GM21367 (cell line): ENCODE data around the gene NYAP1.
A peak's percentile ranks its signal among the peaks of the same experiment; 100 is the strongest.
"Not testable (repeated sequence)": the region's sequence is repeated elsewhere in the genome, so short reads cannot be mapped to it uniquely, and the experiment has no call there.

Experiments
- ATAC-seq: cut with Tn5 transposase; IDR thresholded peaks from one replicate; pipeline ENCODE4 v1.9.1; 2021; ENCODE audit not compliant: unreplicated experiment

The NYAP1 gene

DNA sequence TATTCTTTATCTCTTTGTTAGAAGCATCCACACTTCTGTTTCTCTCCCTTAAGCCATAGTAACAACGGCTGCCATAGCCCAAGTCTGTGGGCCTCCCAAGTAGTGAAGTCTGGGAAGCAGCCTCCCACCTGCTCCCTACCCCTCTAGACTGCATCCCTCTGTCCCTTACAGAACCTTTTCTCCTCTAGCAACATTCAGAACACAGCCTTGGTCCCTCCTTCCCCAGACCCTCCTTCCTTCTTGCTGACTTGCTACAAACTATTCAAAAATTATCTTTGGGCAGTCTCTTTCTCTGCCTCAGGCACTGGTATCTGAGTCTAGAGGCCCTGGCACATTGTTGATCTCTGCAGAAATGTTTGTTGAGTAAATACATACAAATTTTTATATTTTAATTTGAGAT is 2.3 kb upstream of the NYAP1 start:
- ATAC-seq = no peak

DNA sequence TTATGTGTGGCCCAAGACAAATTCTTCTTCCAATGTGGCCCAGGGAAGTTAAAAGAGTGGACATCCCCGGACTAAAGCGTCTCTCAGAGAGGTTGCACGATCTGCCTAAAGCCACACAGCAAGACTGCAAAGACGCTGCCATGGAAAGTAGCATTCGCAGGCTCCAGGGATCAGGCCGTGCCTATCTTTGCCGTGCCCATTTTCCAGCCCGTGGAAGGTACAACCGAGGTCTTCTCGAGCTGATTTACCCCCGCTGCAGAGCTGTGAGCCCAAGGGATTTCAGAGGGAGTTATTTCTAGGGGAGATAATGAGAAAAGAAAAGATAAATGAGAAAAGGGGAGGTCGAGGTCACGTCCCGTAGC is 1.0 kb upstream of the NYAP1 start:
- ATAC-seq = no peak

DNA sequence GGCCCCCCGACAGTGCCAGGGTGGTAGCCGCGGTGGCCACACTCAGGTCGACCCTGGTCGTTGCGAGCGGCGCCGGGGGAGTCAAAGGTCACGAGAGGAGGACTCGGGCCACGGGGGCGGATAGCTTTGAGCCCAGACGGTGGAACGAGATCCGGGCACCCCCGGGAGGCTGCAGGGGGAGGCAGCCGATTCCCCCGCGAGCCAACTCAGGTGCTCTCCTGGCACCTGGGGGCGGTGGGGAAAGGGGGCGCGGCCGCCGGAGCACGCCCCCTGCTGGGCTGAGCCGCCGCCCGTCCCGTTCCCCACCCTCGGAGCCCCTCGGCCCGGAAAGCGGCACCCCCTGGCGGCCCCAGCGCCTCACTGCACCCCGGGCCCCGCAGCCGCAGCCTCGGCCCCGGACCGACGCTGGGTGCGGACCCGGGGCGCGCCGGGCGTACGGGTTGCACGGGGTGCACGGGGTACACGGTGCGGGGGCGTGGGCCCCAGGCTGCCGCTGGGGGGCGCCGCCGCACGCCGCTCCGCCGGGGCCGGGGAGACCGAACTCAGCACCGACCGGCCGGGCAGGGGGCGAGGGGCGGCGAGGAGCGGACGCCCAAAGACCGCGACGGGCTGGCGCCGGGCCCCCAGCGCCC is 521 bp upstream of the NYAP1 start:
- ATAC-seq = peak; percentile 39

DNA sequence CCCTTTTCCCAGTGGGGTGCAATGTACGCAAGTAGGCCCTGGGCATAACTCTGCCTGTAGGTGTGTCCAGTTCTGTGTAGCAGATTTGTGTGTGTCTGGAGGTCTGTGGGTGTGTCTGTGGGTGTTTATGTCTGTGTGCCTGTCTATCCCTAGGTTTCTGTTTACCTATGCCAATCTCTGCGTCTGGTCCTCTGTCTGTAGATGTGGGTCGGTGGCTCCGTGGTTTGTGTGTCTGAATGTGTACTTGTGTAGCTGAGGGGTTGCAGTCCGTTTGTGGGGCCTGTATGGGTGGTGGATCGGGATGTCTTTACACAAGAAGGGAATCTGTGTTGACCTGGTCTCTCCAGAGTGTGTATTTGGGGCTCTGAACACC is 932 bp downstream of the NYAP1 start:
- no peak for ATAC-seq

DNA sequence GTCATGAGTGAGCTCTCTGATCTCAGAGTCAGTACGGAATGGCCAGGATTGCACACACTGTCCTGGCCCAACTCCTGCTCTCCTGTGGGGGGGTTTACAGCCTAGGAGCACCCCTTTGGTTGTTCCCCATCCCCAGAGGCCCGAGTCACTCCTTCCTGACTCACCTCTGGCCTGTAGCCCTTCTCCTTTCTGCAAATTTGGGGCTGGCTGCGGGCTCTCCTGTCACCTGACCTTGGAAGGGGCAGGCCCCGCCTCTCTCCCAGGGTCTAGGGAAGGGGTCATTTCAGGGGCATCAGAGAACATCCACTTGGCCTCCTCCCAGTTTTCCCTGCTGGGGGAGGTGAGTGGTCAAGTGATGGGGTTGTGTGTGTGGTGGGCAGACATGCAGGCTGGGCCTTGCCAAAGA is 1.7 kb downstream of the NYAP1 start:
- no peak for ATAC-seq

DNA sequence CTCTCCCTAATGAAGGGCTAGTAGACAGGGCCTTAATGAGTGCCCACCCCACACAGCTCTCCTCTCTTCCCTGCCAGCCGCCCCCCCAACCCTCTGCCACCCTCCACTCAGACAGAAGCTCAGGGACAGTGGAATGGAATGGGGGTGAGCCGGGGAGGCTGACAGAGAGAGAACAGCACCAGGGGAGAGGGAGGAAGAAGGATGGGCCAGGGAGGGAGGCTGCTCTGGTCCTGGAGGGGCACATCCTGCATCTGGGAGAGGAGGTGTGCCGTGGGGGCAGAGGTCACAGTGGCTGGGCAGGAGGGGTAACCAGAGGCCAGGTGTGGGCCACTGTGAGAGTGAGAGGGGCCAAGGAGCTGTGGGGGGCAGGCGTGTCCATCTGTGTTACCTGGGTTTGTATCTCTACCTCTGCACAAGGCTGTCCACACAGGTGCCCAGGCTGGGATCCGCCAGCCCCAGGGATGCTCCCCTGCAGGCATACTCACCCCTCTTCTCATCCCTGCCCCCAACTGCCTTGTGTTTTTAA is 2.4 kb downstream of the NYAP1 start:
- ATAC-seq = no peak

DNA sequence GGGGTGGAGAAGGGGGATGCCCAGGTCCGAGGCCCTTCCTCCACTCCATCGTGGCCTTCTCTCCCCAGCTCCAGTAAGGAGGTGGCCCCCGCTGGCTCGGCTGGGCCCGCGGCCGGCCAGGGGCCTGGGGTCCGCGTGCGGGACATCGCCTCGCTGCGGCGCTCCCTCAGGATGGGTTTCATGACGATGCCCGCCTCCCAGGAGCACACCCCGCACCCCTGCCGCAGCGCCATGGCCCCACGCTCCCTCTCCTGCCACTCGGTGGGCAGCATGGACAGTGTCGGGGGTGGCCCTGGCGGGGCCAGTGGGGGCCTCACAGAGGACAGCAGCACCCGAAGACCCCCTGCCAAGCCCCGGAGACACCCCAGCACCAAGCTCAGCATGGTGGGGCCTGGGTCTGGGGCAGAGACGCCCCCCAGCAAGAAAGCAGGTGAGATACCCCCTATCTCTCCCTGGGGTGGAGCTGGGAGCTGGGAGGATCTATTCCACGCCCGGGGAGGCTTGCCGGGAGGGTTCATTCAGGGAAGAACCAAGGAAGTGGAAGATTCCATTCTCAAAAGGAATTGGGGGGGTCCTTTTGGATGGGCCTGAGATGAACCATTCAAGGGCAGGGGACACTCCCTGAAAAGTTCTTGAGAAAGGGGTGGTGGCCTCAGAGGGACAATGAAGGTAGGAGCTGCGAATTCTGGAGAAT is 3.2 kb downstream of the NYAP1 start:
- no peak for ATAC-seq

DNA sequence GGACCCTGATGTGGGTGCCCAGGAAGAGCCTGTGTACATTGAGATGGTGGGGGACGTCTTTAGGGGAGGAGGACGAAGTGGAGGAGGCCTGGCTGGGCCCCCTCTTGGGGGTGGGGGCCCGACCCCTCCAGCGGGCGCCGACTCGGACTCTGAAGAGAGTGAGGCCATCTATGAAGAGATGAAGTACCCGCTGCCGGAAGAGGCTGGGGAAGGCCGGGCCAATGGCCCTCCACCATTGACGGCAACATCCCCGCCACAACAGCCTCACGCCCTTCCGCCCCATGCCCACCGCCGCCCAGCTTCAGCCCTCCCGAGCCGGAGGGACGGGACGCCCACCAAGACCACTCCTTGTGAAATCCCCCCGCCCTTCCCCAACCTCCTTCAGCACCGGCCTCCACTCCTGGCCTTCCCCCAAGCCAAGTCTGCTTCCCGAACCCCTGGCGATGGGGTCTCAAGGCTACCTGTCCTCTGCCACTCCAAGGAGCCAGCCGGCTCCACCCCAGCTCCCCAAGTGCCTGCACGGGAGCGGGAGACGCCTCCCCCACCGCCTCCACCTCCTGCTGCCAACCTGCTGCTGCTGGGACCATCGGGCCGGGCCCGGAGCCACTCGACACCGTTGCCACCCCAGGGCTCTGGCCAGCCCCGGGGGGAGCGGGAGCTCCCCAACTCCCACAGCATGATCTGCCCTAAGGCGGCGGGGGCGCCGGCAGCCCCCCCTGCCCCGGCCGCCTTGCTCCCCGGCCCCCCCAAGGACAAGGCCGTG is 4.8 kb downstream of the NYAP1 start:
- no peak for ATAC-seq

DNA sequence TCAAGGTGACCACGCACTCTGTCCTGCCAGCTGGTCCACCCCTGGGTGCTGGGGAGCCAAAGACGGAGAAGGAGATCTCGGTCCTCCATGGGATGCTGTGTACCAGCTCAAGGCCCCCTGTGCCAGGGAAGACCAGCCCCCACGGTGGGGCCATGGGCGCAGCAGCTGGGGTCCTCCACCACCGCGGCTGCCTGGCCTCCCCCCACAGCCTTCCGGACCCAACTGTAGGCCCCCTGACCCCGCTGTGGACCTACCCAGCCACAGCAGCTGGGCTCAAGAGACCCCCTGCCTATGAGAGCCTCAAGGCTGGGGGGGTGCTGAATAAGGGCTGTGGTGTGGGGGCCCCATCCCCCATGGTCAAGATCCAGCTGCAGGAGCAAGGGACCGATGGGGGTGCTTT is 5.4 kb downstream of the NYAP1 start:
- no peak for ATAC-seq

DNA sequence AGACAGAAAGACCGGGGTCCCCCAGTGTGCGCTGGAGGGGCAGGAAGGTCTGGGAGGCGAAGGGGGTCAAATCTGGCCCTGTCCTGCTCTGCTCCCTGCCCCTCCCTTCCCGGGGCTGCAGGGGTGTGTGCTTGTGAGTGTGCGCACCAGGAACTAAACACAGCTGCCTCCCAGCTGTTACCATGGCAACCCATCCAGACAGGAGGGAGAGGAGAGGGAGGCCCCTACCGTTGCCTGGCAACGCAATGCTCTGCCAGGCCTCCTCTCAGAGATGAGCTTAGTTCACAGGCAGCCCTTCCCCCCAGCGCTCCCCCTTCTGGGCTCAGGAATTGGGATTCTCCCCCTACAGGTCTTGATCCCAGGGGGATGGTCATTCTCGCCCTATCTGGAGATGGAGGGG is 6.1 kb downstream of the NYAP1 start:
- no peak for ATAC-seq

DNA sequence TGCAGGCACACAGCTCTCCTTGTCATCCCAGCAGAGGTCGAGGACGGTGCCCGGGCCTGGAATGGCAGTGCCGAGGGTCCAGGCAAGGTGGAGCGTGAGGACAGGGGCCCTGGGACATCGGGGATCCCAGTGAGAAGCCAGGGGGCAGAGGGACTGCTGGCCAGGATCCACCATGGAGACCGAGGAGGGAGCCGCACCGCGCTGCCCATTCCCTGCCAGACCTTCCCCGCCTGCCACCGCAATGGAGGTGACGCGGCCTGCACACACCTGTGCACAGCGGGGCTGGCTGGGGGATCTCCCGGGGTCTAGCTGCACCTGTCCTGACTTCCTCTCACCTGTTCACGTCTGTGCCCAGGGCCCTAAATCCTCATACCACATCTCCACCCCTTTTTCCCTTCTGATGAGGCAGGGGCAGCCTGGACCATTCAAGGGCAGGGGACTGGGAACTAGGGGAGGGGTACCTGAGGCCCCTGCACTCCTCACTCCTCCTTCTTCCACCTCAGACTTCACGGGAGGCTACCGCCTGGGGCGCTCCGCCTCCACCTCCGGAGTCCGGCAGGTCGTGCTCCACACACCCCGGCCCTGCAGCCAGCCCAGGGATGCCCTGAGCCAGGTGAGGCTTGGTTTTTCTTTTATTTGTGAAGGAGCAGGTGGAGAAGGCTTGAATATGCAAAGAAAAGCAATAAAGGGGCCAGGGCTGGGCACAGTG is 6.9 kb downstream of the NYAP1 start:
- ATAC-seq = no peak

DNA sequence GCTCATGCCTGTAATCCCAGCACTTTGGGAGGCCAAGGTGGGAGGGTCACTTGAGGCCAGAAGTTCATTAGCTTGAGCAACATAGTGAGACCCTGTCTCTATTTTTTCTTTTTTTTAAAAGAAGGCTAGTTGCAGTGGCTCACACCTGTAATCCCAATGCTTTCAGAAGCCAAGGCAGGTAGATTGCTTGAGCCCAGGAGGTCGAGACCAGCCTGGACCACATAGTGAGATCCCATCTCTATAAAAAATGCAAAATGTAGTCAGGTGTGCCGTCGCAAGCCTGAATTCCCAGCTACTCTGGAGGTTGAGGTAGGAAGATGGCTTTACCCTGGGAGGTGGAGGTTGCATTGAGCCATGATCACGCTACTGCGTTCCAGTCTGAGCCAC is 7.5 kb downstream of the NYAP1 start:
- ATAC-seq = no peak

DNA sequence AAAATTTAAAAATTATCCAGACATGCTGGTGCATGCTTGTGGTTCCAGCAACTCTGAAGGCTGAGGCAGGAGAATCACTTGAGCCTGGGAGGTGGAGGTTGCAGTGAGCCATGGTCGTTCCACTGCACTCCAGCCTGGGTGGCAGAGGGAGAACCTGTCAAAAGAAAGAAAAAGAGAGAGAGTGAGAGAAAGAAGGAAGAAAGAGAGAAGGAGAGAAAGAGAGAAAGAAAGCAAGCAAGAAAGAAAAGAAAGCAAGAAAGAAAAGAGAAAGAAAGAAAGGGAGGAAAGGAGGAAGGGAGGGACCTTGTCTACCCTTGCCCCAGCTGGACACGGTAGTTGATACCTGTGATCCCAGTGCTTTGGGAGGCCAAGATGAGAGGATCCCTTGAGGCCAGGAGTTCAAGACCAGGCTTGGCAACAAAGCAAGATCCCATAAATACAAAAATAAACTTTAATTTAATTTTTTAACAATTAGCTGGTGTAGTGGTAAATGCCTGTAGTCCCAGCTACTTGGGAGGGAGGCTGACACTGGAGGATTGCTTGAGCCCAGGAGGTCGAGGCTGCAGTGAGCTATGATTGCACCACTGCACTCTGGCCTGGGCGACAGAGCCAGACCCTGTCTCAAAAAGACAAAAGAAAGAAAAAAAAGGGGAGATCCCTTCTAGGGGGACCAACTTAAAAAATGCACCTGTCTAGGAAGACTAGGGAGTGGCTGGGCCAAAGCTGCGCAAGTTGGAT is 9.2 kb downstream of the NYAP1 start:
- no peak for ATAC-seq

DNA sequence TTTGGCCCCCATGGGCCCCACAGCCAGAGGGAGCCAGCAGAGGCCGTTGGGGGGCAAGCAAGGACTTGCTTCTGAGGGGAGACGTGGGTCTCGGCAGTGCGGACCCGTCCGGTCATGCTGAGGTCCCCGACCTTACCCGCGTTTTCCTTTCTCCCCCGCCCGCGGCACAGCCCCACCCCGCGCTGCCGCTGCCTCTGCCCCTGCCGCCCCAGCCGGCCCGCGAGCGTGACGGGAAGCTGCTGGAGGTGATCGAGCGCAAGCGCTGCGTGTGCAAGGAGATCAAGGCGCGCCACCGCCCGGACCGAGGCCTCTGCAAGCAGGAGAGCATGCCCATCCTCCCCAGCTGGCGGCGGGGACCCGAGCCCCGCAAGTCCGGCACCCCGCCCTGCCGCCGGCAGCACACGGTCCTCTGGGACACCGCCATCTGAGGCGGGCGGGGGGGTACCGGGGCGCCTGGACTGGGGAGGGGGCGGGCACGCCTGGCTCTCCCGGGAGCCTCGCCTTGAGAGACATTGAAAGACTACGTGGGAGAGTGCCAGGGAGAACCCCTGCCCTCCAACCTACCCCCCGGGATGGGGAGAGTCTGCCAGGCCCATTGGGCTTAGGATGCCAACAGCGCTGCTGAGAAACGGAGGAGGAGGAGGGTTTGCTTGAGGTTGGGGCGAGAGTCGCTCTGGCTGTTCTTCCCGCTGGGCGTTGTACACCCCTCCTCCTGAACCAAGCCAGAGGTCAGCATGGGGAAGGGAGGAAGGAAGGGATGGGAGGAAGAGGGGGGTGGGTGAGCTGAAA is 9.9 kb downstream of the NYAP1 start:
- ATAC-seq = no peak

DNA sequence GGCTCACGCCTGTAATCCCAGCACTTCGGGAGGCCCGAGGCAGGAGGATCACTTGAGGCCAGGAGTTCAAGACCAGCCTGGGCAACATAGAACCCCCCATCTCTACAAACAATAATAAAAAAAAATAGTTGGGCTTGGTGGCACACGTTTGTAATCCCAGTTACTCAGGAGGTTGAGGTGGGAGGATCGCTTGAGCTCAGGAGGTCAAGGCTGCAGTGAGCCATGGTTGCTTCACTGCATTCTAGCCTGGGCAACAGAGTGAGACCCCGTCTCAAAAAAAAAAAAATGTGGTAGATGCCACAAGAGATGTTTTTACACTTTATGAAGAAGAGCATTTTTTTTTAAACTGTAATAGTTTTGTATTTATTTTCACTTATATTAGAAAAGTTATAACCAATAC is 12.8 kb downstream of the NYAP1 start:
- no peak for ATAC-seq

DNA sequence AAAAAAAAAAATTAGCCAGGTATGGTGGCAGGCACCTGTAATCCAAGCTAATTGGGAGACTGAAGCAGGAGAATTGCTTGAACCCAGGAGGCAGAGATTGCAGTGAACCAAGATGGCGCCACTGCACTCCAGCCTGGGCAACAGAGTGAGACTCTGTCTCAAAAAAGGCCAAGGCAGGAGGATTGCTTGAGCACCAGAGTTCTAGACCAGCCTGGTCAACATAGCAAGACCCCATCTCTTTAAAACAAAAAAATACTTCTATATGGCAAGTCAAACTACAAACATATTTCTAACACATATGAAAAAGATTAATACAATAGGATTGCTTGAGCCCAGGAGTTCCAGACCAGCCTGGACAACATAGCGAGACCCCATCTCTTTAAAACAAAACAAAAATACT is 17.0 kb downstream of the NYAP1 start:
- not testable (repeated sequence) for ATAC-seq

DNA sequence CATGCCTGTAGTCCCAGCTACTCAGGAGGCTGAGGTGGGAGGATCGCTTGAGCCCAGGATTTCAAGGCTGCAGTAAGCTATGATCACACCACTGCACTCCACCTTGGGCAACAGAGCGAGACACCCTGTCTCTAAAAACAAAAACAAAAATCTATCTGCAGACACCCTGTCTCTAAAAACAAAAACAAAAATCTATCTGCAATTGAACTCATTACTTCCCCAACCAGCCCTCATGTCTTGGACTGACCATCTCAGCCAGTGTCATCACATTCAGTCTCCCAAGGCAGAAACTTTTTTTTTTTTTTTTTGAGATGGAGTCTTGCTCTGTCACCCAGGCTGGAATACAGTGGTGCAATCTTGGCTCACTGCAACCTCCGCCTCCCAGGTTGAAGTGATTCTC is 20.3 kb downstream of the NYAP1 start:
- not testable (repeated sequence) for ATAC-seq

DNA sequence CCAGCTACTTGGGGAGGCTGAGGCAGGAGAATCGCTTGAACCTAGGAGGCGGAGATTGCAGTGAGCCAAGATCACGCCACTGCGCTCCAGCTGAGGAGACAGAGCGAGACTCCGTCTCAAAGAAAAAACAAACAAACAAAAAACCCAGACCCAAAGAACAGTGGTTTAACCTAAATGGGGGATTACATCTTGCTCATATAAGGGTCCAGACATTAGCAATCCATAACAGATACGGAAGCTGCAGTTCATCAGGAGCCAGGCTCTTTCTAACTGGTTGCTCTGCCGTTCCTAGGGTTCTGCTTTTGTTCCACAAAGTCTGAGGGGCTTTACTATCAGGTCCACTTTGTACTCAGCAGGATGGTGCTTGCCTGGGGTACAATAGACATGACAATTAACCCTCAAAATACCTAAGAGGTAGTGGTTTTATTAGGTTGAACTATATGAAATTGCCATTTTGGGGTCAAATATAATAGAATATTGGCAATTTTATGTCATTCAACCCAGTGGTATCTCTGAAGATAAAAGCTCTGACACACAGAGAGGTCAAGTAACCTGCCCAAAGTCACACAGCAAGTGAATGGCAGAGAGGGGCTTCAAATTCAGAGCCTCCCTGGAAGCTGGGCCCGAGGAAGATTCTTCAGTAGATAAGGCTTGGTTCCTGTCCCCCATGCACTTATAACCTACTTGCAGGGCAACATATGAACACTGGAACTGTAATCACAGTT is 21.3 kb downstream of the NYAP1 start:
- no peak for ATAC-seq

DNA sequence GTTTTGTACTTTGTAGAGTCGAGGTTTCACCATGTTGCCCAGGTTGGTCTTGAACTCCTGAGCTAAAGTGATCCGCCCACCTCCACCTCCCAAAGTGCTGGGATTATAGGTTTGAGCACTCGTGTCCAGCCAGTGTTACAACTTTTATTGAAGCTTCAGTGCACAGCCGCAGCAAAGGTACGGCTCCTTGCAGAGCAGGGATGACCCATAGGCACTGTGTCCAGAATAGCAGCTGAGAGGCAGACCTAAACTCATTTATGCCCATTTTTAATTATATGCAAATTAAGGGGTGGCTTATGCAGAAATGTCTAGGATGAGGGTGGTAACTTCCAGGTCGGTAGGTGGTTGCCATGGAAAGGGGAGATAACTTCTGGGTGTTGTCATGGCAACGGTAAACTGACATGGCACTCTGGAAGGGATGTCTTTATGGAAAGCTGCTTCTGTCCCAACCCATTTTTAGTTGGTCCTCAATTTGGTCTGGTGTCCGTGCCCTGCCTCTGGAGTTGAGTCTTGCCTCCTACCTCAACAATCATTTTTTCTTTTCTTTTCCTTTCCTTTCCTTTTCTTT is 22.7 kb downstream of the NYAP1 start:
- ATAC-seq = no peak
